Breast epithelium (tissue), 4 donors: Measurements from ENCODE around the gene FRMPD4. TPM values are rescaled to one million over a fixed set of nuclear protein-coding genes. Genes with fewer than 3 reads are reported as not detected.

Experiments used
- DNase-seq, 2 donors: peaks; one replicate each; pipeline ENCODE4 v3.0.0-alpha.2; 2019; ENCODE audit warnings: low spot score in 2 of 2
- H3K27ac ChIP-seq, 2 donors: fragments of 200-600 bp; sonication (generic) in 1 of 2; one replicate each; pipeline ENCODE4 v1.5.1; 2016 to 2019; ENCODE audit warnings: mild to moderate bottlenecking in 1 of 2
- H3K27me3 ChIP-seq, 2 donors: fragments of 200-600 bp; sonication (generic) in 1 of 2; one replicate each; pipeline versions ENCODE4 v1.5.1 to v1.6.0; 2017 to 2019; ENCODE audit warnings: control low read depth in 1 of 2, mild to moderate bottlenecking in 1 of 2
- H3K36me3 ChIP-seq: fragments of 200-600 bp; one replicate; pipeline ENCODE4 v1.5.1; 2019
- H3K4me1 ChIP-seq, 2 donors: fragments of 200-600 bp; sonication (generic); one replicate each; pipeline ENCODE4 v1.5.1; 2016 to 2019; ENCODE audit warnings: control low read depth in 1 of 2
- H3K4me3 ChIP-seq, 3 donors: fragments of 200-600 bp; sonication (generic); 1 replicate in 2 of 3; 2 replicates in 1 of 3; pipeline ENCODE4 v1.5.1; 2016 to 2019; ENCODE audit warnings: mild to moderate bottlenecking in 3 of 3, moderate library complexity in 2 of 3
- H3K9me3 ChIP-seq, 2 donors: fragments of 200-600 bp; sonication (generic) in 1 of 2; one replicate each; pipeline ENCODE4 v1.5.1; 2016 to 2019; ENCODE audit warnings: control low read depth in 1 of 2
- POLR2A ChIP-seq: fragments of 450-650 bp; IDR thresholded peaks from one replicate; pipeline ENCODE4 v1.6.1; 2016; ENCODE audit warnings: antibody characterized with exemption, mild to moderate bottlenecking, moderate library complexity
- POLR2AphosphoS5 ChIP-seq, 3 donors: sonication (generic); formaldehyde crosslinking; IDR thresholded peaks; one replicate each; pipeline ENCODE4 v1.6.1; 2017; ENCODE audit warnings: antibody characterized with exemption in 3 of 3
- intact Hi-C: fragments of 100-400 bp; cut with DNase I; formaldehyde crosslinking; loops from one replicate; pipeline ENCODE4 v1.15.1; 2023; ENCODE audit warnings: low total_unique reads
- total RNA-seq, 3 donors: library from RNA; depleted of rRNA; stranded (reverse); fragments of >200 nt; gene quantifications; one replicate each; pipeline ENCODE4 v1.1.0, GENCODE V29; 2016
- TF ChIP-seq, protein P1 (sequence below), 3 donors: fragments of 450-650 bp; IDR thresholded peaks; one replicate each; pipeline ENCODE4 v1.5.1; 2016 to 2017; ENCODE audit warnings: antibody characterized with exemption in 3 of 3, mild to moderate bottlenecking in 3 of 3, moderate library complexity in 3 of 3

The FRMPD4 gene
- total RNA-seq, 3 donors from 2014 or later = under 0.01 TPM

DNA sequence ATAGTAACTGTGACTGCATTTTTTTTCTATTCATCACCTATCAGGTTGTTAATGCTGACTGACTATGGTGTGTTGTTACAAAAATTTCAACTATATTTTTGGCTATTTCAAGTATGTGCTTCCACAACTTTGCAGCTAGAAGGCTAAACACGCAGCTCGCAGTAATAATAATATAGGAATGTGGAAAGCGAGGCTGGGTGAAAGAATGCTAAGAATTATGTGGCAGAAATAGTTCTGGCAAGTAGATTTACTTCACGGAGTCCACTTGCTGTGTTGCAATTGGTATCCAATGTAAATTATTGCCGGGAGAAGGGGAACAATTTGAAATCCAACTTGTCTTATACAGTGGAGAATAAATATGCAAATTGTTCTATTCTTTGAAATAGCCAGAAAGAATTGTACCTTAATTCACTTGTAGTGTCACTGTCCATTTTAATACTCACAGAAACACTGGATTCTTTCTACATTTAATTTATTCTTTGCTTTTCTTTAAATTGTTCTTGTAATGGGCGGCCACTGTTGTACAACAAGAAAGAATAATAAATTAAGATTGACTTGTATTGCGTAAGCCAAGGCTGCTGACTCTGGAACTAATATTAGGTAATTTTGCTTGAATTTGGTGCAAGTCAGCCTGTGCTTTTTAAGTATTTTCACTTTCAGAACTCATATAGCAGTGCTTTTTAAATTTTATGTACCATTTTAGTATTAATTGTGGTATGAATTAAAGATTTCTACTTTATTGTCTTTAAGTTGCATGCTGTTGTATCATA is 154.9 kb downstream of the FRMPD4 start:
- intact Hi-C loops = no loop called here
- DNase-seq = no peak
- peaks cover 0 to 17% of the 10 kb centered on the region in 2 donors for H3K27me3 ChIP-seq
- no peaks in the 10 kb centered on the region for H3K36me3 ChIP-seq
- H3K9me3 ChIP-seq = no peaks in the 10 kb centered on the region
- no peak overlapping the region for H3K4me3 ChIP-seq
- TF ChIP-seq, protein P1, sequence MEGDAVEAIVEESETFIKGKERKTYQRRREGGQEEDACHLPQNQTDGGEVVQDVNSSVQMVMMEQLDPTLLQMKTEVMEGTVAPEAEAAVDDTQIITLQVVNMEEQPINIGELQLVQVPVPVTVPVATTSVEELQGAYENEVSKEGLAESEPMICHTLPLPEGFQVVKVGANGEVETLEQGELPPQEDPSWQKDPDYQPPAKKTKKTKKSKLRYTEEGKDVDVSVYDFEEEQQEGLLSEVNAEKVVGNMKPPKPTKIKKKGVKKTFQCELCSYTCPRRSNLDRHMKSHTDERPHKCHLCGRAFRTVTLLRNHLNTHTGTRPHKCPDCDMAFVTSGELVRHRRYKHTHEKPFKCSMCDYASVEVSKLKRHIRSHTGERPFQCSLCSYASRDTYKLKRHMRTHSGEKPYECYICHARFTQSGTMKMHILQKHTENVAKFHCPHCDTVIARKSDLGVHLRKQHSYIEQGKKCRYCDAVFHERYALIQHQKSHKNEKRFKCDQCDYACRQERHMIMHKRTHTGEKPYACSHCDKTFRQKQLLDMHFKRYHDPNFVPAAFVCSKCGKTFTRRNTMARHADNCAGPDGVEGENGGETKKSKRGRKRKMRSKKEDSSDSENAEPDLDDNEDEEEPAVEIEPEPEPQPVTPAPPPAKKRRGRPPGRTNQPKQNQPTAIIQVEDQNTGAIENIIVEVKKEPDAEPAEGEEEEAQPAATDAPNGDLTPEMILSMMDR (IDR thresholded peaks at IDR 0.05) = no peak
- TF ChIP-seq POLR2A = no peak
- no peaks in the 10 kb centered on the region for H3K4me1 ChIP-seq
- H3K27ac ChIP-seq = no peak overlapping the region

DNA sequence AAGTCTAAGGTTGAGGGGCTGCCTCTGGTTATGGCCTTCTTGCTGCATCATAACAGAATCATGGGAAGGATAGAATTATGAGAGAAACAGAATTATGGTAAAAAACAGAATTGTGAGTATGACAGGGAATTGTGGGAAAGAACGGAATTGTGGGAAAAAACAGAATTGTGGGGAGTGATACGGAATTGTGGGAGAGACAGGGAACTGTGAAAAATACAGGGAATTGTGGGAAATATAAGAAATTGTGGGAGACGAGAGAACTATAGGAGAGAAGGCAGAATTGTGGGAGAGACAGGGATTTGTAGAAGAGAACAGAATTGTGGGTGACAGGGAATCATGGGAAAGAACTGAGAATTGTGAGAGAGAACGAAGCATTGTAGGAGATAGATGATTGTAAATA is 159.1 kb downstream of the FRMPD4 start:
- no peak for DNase-seq
- Histone ChIP-seq H3K36me3 (no peaks in the 10 kb centered on the region), H3K4me1 (no peaks in the 10 kb centered on the region), H3K9me3 (no peaks in the 10 kb centered on the region), H3K4me3 (no peak overlapping the region), H3K27me3 (peaks cover 0 to 17% of the 10 kb centered on the region in 2 donors), H3K27ac (no peak overlapping the region)
- TF ChIP-seq, protein P1 (IDR thresholded peaks at IDR 0.05) = no peak
- no peak for TF ChIP-seq POLR2A
- intact Hi-C loops = loop anchor here (2.0 kb wide), 1 partner anchor 15 kb away; no protein-coding TSS in a partner anchor

DNA sequence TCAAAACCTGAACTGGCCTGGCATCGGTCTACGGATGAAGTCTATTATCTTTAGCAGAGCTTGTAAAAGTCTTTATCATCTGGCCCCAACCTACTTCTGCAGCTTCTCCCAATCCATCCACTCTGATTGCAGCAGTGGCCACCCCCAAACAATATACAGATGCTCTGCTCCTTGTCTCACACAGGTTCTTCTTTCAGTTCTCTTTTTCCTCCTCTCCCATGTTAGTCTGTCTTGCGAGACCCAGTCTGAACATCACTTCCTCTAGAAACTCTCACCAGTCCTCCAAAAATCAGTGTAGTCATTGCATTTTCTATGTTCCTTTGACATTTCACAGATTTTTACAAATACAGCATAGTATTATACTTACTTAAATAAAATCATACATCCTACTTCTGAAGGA is 163.0 kb downstream of the FRMPD4 start:
- Histone ChIP-seq H3K4me3 (no peak overlapping the region), H3K27ac (no peak overlapping the region), H3K4me1 (no peaks in the 10 kb centered on the region), H3K9me3 (no peaks in the 10 kb centered on the region), H3K36me3 (no peaks in the 10 kb centered on the region), H3K27me3 (peaks cover 0 to 17% of the 10 kb centered on the region in 2 donors)
- TF ChIP-seq, protein P1 (IDR thresholded peaks at IDR 0.05) = no peak
- TF ChIP-seq POLR2A = no peak
- no peak for TF ChIP-seq POLR2AphosphoS5 (IDR thresholded peaks at IDR 0.05)
- no peak for DNase-seq
- intact Hi-C loops = no loop called here

DNA sequence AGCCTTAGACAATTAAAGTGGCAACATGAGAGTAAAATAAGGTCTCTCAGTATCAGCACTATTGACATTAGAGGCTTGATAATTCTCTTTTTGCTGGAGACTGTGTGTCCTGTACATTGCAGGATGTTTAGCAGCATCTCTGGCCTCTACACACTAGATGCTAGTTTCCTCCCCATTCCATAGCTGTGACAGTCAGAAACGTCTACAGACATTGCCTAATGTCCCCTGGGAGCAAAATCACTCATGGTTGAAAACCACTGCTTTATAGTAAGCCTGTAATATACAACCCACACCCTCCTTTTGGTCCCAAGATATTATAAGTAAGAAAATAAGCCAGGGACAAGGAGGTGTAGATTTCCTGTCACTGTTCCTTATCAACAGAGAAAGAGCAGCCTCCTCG is 166.0 kb downstream of the FRMPD4 start:
- Histone ChIP-seq H3K36me3 (no peaks in the 10 kb centered on the region), H3K27me3 (peaks cover 0 to 13% of the 10 kb centered on the region in 2 donors), H3K27ac (no peak overlapping the region), H3K9me3 (no peaks in the 10 kb centered on the region), H3K4me1 (no peaks in the 10 kb centered on the region), H3K4me3 (no peak overlapping the region)
- TF ChIP-seq POLR2A (no peak), POLR2AphosphoS5 (IDR thresholded peaks at IDR 0.05) (no peak)
- TF ChIP-seq, protein P1 (IDR thresholded peaks at IDR 0.05) = no peak
- intact Hi-C loops = no loop called here
- no peak for DNase-seq

DNA sequence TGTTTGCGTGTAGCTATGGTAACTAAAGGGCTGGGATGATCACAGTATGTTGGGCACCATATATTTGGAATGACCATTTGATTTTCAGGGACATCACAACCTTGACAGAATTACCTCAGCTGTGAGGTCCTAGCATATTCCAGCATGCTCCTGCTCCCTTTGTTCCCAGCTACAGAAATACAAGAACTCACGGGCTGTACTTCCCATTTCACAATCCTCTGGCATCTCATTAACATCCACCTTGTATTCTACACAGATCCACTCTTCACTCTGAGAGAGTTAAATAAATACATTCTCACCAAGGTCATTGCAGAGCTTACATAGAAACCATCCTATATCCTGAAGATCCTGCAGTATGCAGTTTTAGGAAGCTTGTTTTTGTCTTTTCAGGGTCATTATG is 169.7 kb downstream of the FRMPD4 start:
- no peaks in the 10 kb centered on the region for H3K4me1 ChIP-seq
- no peak for TF ChIP-seq POLR2A
- TF ChIP-seq POLR2AphosphoS5 (IDR thresholded peaks at IDR 0.05) = no peak
- TF ChIP-seq, protein P1 (IDR thresholded peaks at IDR 0.05) = no peak
- no peaks in the 10 kb centered on the region for H3K36me3 ChIP-seq
- intact Hi-C loops = no loop called here
- no peak overlapping the region for H3K4me3 ChIP-seq
- H3K9me3 ChIP-seq = no peaks in the 10 kb centered on the region
- H3K27me3 ChIP-seq = peaks cover 0 to 23% of the 10 kb centered on the region in 2 donors
- H3K27ac ChIP-seq = no peak overlapping the region
- no peak for DNase-seq
